Dedifferentiated amniotic fluid mesenchymal stem cell (primary cell): ENCODE results near the gene D2HGDH.
"Not testable (repeated sequence)": the region's sequence is repeated elsewhere in the genome, so short reads cannot be mapped to it uniquely, and the experiment has no call there.

Experiments used
- DNase-seq: peaks from one replicate; pipeline ENCODE4 v3.0.0-alpha.2; 2016; ENCODE audit errors: extremely low spot score

The D2HGDH gene

GRCh38 chr2:241808721-241809382, 74.4 kb downstream of the D2HGDH start, which contains the start of gene NEU4:
TSS of gene NEU4 (plus strand) at chr2:241809193. CDS start at chr2:241814485, 5,292 bp downstream.
- DNase-seq, result no peak

DNA sequence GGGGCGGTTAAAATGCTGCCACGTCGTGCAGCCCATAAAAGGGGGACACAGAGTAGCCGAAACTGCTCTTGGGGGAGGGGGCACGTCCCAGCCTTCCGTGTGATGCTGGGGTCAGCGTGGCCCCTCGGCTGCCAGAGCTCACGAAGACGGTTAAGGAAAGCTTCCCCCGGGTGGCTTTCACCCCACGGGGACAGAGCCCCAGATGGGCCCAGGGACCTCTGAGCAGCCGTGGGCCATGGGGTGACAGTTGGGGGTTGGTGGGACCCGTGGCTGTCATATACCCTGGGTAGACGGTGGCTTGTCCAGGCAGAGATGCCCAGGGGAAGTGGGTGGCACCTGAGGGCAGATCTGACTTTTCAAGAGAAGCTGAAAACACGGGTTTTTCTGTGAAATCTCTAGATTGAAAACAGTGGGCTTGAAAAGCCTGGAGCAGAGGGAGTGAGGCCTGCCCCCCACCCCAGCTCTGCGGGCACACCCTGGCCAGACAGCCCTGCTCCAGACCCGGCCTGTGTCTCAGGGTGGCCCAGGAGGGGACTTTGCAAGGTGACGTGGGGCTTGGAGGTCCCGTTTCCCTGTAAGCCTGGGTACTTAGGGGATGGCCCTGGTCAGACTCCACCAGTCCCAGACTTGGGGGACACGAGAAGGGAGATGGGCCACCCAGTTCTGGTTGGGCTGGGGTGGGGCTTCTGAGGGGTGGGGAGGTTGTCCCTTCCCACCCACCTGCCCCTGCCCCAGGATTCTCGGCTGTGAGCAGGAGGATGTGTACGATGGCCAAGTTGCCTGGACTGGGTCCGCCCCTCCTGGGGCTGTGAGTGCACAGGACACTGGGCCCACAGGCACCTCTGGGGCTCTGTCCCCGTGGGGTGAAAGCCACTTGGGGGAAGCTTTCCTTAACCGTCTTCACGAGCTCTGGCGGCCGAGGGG, 75.2 kb downstream of the D2HGDH start:
- no peak for DNase-seq

- DNase-seq, result no peak
These were observed 76.1 kb downstream of the D2HGDH start for GRCh38 chr2:241810307-241811200.

DNA sequence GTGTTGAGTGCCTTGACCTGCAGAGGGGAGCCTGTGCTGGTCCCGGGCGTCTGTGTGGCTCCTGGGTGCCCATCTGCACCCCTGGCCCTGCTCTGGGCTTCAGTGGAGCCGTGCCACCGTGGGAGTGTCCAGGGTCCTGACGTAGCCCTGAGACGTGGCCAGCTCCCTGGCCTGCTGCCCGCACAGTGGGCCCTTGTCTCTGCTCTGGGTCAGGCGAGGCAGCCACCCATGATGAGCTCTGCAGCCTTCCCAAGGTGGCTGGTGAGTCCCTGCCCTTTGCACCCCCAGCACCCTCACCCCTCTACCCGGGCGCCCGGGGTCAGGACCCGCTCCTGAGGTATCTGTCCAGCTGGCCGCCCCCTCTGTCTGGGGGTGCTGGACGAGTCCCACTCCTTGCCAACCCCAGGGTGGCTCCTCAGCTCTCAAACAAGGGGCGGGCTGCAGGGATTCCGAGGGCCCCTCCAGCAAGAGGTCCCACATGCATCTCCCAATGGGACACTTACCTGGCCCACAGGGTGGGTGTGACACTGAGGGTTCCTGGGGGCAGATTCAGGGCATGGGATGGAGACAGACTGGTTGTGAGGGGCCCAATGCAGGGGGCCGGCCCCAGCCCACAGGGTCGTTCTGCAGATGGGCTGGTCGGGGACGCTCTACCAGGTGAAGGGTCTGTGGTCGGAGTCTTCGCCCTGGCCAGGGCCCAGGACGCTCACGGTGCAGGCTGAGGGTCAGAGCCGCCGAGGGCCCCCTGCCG, 76.9 kb downstream of the D2HGDH start:
- DNase-seq, result no peak

DNA sequence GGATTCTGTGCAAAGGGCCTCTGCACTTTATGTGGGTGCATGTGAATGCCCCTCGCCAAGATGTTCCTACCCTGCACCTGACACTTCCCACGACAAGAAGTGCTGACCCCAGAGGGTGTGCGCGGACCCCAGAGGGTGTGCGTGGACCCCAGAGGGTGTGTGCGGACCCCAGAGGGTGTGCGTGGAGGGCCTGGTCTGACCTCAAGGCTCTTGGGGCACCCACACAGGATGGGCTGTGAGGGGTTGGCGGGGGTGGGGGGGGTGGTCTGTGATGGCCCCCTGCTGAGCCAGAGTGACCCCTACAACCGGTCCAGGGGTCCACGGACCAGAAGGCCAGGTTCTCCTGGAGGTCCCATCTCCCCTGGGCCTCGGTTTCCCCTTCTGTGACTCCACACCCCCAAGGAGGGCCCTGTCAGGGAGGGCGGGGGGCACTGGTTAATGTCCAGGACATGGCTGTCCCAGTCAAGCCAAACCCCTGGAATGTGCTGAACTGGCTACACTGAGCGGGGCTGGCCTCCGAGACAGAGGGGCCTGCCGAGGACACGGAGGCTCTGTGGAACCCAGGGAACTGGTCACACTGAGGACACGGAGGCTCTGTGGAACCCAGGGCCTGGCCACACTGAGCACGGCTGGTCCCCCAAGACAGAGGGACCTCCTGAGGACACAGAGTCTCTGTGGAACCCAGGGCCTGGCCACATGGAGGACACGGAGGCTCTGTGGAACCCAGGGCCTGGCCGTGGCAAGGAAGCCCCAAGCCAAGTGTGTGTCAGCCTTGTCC, 77.7 kb downstream of the D2HGDH start:
- no peak for DNase-seq

GRCh38 chr2:241812730-241813643, 78.6 kb downstream of the D2HGDH start:
- DNase-seq, result no peak

GRCh38 chr2:241813644-241814392, 79.4 kb downstream of the D2HGDH start:
- no peak for DNase-seq

- no peak for DNase-seq
These were observed 79.9 kb downstream of the D2HGDH start for GRCh38 chr2:241814393-241814642.

- no peak for DNase-seq
These were observed 80.4 kb downstream of the D2HGDH start for GRCh38 chr2:241814643-241815476.

DNA sequence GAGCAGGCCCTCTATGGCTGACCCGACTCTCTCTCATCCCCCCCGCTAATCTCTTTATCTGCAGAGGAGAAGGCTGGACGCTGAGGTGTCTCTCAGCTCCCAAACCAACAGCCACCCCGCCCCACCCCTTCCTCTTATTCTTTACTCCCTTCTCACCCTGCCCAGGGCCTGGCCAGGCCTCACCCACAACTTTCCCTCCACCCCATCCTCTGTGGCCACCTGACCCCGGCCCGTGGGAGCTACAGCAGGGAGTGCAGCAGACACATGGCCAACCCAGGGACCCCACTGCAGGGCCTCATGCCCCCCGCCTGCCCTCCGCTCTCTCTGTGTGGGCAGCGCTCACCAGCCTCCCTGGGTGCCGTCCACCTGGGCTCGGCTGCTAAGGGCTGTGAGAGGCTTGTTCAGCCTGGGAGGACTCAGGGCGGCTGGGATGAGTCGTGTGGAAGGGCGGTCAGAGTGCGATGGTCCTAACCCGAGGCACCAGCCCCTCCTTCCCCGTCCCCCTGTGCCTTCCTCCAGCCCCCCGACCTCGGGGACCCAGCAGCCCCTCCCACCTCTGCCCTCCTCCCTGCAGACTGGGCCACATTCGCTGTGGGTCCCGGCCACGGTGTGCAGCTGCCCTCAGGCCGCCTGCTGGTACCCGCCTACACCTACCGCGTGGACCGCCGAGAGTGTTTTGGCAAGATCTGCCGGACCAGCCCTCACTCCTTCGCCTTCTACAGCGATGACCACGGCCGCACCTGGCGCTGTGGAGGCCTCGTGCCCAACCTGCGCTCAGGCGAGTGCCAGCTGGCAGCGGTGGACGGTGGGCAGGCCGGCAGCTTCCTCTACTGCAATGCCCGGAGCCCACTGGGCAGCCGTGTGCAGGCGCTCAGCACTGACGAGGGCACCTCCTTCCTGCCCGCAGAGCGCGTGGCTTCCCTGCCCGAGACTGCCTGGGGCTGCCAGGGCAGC, 81.3 kb downstream of the D2HGDH start:
- no peak for DNase-seq

- DNase-seq, result no peak
These were observed 82.1 kb downstream of the D2HGDH start for GRCh38 chr2:241816431-241817121.

DNA sequence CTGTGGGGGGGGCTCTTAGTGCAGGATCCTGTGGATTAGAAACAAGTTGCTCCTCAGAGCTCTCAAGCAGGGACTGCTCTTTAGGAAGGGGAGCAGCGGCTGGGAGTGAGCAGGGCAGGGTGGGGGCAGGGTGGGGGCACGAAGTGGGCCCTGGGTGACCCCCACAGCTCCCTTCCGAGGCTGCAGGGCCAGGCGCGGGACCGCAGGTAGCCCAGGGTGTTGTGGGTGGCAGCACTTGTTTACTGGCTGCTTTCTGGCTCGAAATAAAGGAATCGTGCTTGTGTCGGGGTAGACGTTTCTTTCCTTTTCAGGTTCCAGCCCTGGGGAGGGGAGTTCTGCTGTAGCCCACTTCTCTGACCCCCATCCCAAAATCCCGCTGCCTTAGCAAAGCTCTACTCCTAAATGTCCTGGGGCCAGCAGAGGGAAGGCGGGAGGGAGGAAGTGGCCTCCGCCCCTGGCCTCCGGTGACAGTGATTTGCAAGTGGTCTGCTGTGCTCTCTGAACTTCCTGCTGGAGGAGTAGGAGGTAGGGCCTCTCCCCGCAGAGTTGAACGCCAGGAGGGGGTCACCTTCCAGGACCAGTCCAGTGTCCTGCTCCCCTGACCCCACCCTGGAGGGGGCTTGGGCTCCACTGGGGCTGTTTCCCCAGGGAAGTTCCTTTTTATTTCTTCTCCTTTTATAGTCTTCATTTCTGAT, 82.8 kb downstream of the D2HGDH start:
- no peak for DNase-seq

DNA sequence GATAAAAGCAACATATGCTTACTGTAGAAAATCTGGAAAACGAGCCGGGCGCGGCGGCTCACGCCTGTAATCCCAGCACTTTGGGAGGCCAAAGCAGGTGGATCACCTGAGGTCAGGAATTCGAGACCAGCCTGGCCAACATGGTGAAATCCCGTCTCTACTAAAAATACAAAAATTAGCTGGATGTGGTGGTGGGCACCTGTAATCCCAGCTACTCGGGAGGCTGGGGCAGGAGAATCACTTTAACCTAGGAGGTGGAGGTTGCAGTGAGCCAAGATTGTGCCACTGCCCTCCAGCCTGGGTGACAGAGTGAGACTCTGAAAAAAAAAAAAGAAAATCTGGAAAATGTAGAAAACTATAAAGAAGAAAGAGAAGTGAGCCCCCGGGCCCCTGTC, 83.4 kb downstream of the D2HGDH start:
- not testable (repeated sequence) for DNase-seq
